Measurements from ENCODE around the gene ZNF79. TPM values are rescaled to one million over a fixed set of nuclear protein-coding genes. Genes with fewer than 3 reads are reported as not detected.

Gene ZNF79
- total and polyA plus RNA-seq, 2 experiments from 2014 or later, result 2.2 to 6.3 TPM

GRCh38 chr9:127488946-127489345 lies 64.8 kb downstream of the ZNF79 start:
- TF ChIP-seq ZNF114 (CRISPR knock-in tag; IDR thresholded peaks at IDR 0.05), result no peak
- TF ChIP-seq STAT1 (IDR thresholded peaks at IDR 0.05; ENCODE audit: unreplicated experiment), result no peak
- no peak for TF ChIP-seq REST (IDR thresholded peaks at IDR 0.05; ENCODE audit: unreplicated experiment)
- TF ChIP-seq JUNB (IDR thresholded peaks at IDR 0.05; ENCODE audit: unreplicated experiment), result no peak
- no peak for TF ChIP-seq EZH2phosphoT487 (IDR thresholded peaks at IDR 0.05; ENCODE audit: unreplicated experiment)
- no peak for TF ChIP-seq EZH2 (IDR thresholded peaks at IDR 0.05; ENCODE audit: low read depth, unreplicated experiment)
- TF ChIP-seq CREB1 (CRISPR knock-in tag; IDR thresholded peaks at IDR 0.05; ENCODE audit: low read depth), result no peak
- no peak overlapping the region for H3K27ac Mint-ChIP-seq
- no peak for ATAC-seq

GRCh38 chr9:127489471-127490115 lies 65.4 kb downstream of the ZNF79 start:
- Histone ChIP-seq H2AFZ (no peak overlapping the region), H3K79me2 (replicated peaks; ENCODE audit: insufficient read depth) (no peaks in the 10 kb centered on the region), H3K27ac (ENCODE audit: low read depth) (peak overlapping the region; percentile 59; the same call in 1 of the 2 replicates), H3K36me3 (ENCODE audit: insufficient read depth) (no peaks in the 10 kb centered on the region; the same call in 1 of the 2 replicates), H4K20me1 (replicated peaks; ENCODE audit: insufficient read depth) (no peaks in the 10 kb centered on the region; the same call in 1 of the 2 replicates), H3K4me2 (no peak overlapping the region), H3K4me1 (ENCODE audit: insufficient read depth) (no peaks in the 10 kb centered on the region), H3F3A (replicated peaks; ENCODE audit: low read depth) (0 out of 2 replicates have a peak, but pooled peaks cover 3% of the 10 kb centered on the region), H3K27me3 (ENCODE audit: insufficient read depth) (no peaks in the 10 kb centered on the region), H3K9me2 (ENCODE audit: insufficient read depth) (no peaks in the 10 kb centered on the region), H3K4me3 (no peak overlapping the region)
- Mint-ChIP-seq H3K36me3 (ENCODE audit: low read depth) (peaks cover 8% of the 10 kb centered on the region; the same call in 2 of the 3 replicates), H3K27me3 (ENCODE audit: insufficient read depth, low read depth, poor library complexity) (peaks cover 5% of the 10 kb centered on the region), H3K27ac (peak overlapping the region; percentile 21), H3K4me3 (no peak overlapping the region), H3K9me3 (no peaks in the 10 kb centered on the region), H3K4me1 (peaks cover 5% of the 10 kb centered on the region)
- DNase-seq (ENCODE audit: low spot score) (peak; percentile 86), ATAC-seq (peak; percentile 96)
- TF ChIP-seq POLR2AphosphoS5 (IDR thresholded peaks at IDR 0.05; ENCODE audit: low read depth), result no peak
- no peak for TF ChIP-seq ZNF114 (CRISPR knock-in tag; IDR thresholded peaks at IDR 0.05)
- peak; percentile 52 to 67 for TF ChIP-seq CTCF (conservative IDR thresholded peaks at IDR 0.05; ENCODE audit: low read depth in 2 of 2)
- no peak for TF ChIP-seq JUNB (IDR thresholded peaks at IDR 0.05; ENCODE audit: unreplicated experiment)
- TF ChIP-seq ZNF331 (CRISPR knock-in tag; IDR thresholded peaks at IDR 0.05; ENCODE audit: low read depth), result no peak
- no peak for TF ChIP-seq CREB1 (CRISPR knock-in tag; IDR thresholded peaks at IDR 0.05; ENCODE audit: low read depth)

More at GRCh38 chr9:127488946-127489345, 64.8 kb downstream of the ZNF79 start:
- H3K4me2 ChIP-seq, result no peak overlapping the region
- no peak overlapping the region for H2AFZ ChIP-seq
- no peaks in the 10 kb centered on the region for H3K4me1 ChIP-seq (ENCODE audit: insufficient read depth)
- H3K4me1 Mint-ChIP-seq, result peaks cover 5% of the 10 kb centered on the region
- no peaks in the 10 kb centered on the region; the same call in 1 of the 2 replicates for H4K20me1 ChIP-seq (replicated peaks; ENCODE audit: insufficient read depth)
- no peak for DNase-seq (ENCODE audit: low spot score)
- no peaks in the 10 kb centered on the region for H3K79me2 ChIP-seq (replicated peaks; ENCODE audit: insufficient read depth)
- H3K27ac ChIP-seq (ENCODE audit: low read depth), result no peak overlapping the region
- peaks cover 5% of the 10 kb centered on the region for H3K27me3 Mint-ChIP-seq (ENCODE audit: insufficient read depth, low read depth, poor library complexity)
- no peaks in the 10 kb centered on the region for H3K9me3 Mint-ChIP-seq
- H3K4me3 ChIP-seq, result no peak overlapping the region
- H3K36me3 ChIP-seq (ENCODE audit: insufficient read depth), result no peaks in the 10 kb centered on the region
- H3F3A ChIP-seq (replicated peaks; ENCODE audit: low read depth), result 0 out of 2 replicates have a peak, but pooled peaks cover 3% of the 10 kb centered on the region
- H3K36me3 Mint-ChIP-seq (ENCODE audit: low read depth), result peaks cover 8% of the 10 kb centered on the region; the same call in 2 of the 3 replicates
- no peak overlapping the region for H3K4me3 Mint-ChIP-seq
- no peaks in the 10 kb centered on the region for H3K27me3 ChIP-seq (ENCODE audit: insufficient read depth)
- H3K9me2 ChIP-seq (ENCODE audit: insufficient read depth), result no peaks in the 10 kb centered on the region

Measured in GM23338 (cell line).